Hepatocyte (in vitro differentiated cells): ENCODE results near the gene KRTAP1-3. TPM values are rescaled to one million over a fixed set of nuclear protein-coding genes. Genes with fewer than 3 reads are reported as not detected.

Experiments used
- DNase-seq: peaks from one replicate; pipeline ENCODE4 v3.0.0-alpha.2; 2016; ENCODE audit warnings: low spot score
- H2AFZ ChIP-seq: fragments of 200-600 bp; sonication (generic); 2 replicates; pipeline ENCODE4 v1.6.0; 2016; ENCODE audit warnings: antibody characterized with exemption, mild to moderate bottlenecking
- H3K27ac ChIP-seq: fragments of 200-600 bp; sonication (generic); 2 replicates; pipeline ENCODE4 v1.5.1; 2016; ENCODE audit warnings: mild to moderate bottlenecking
- H3K27me3 ChIP-seq: fragments of 200-600 bp; sonication (generic); 2 replicates; pipeline ENCODE4 v1.6.1; 2016
- H3K36me3 ChIP-seq: fragments of 200-600 bp; sonication (generic); replicated peaks from 2 replicates; pipeline ENCODE4 v1.5.1; 2016; ENCODE audit warnings: low read depth; ENCODE audit not compliant: insufficient read depth
- H3K4me1 ChIP-seq: fragments of 200-600 bp; sonication (generic); 2 replicates; pipeline ENCODE4 v1.5.1; 2016; ENCODE audit warnings: mild to moderate bottlenecking, moderate library complexity; ENCODE audit not compliant: insufficient read depth
- H3K4me2 ChIP-seq: fragments of 200-600 bp; sonication (generic); 2 replicates; pipeline ENCODE4 v1.6.0; 2016
- H3K4me3 ChIP-seq: fragments of 200-600 bp; sonication (generic); 2 replicates; pipeline ENCODE4 v1.5.1; 2016; ENCODE audit warnings: mild to moderate bottlenecking
- H3K79me2 ChIP-seq: fragments of 200-600 bp; sonication (generic); 2 replicates; pipeline ENCODE4 v1.6.0; 2017; ENCODE audit warnings: mild to moderate bottlenecking
- H3K9me2 ChIP-seq: fragments of 200-600 bp; sonication (generic); replicated peaks from 2 replicates; pipeline ENCODE4 v1.6.0; 2017; ENCODE audit warnings: mild to moderate bottlenecking; ENCODE audit not compliant: insufficient read depth
- H3K9me3 ChIP-seq: fragments of 200-600 bp; sonication (generic); 2 replicates; pipeline ENCODE4 v1.5.1; 2016; ENCODE audit warnings: low read depth, mild to moderate bottlenecking
- H4K20me1 ChIP-seq: fragments of 200-600 bp; sonication (generic); 2 replicates; pipeline ENCODE4 v1.6.0; 2016; ENCODE audit warnings: mild to moderate bottlenecking; ENCODE audit not compliant: insufficient read depth, poor library complexity, severe bottlenecking
- EZH2 ChIP-seq: fragments of 200-600 bp; sonication (generic); IDR thresholded peaks from 2 replicates; pipeline ENCODE4 v1.6.1; 2016; ENCODE audit warnings: antibody characterized with exemption, mild to moderate bottlenecking, borderline replicate concordance
- EZH2phosphoT487 ChIP-seq: fragments of 200-600 bp; sonication (generic); IDR thresholded peaks from one replicate; pipeline ENCODE4 v1.6.1; 2018; ENCODE audit warnings: antibody characterized with exemption, mild to moderate bottlenecking, low read depth, moderate library complexity; ENCODE audit not compliant: unreplicated experiment, severe bottlenecking
- WGBS: methylation state at CpG from one replicate; pipeline ENCODE4 v1.1.6; 2016; ENCODE audit warnings: low lambda C conversion rate; ENCODE audit errors: missing lambda C conversion rate; 5-methylcytosine and 5-hydroxymethylcytosine counted together
- polyA plus RNA-seq: library from polyadenylated mRNA; unstranded; fragments of >200 nt; fragmentation: Nextera tagmentation; extraction: Ambion mirVana; gene quantifications from 2 replicates; pipeline ENCODE4 v1.2.1, GENCODE V29; 2016
- total RNA-seq: library from RNA; depleted of rRNA; stranded (reverse); fragments of >200 nt; gene quantifications from 2 replicates; pipeline ENCODE4 v1.2.3, GENCODE V29; 2014
- TF ChIP-seq, protein P1 (sequence below): fragments of 200-600 bp; sonication (generic); IDR thresholded peaks from 2 replicates; pipeline ENCODE4 v1.5.1; 2016; ENCODE audit warnings: antibody characterized with exemption, mild to moderate bottlenecking; ENCODE audit not compliant: poor library complexity

KRTAP1-3 gene
- total and polyA plus RNA-seq, 2 experiments from 2014 or later: not detected

DNA sequence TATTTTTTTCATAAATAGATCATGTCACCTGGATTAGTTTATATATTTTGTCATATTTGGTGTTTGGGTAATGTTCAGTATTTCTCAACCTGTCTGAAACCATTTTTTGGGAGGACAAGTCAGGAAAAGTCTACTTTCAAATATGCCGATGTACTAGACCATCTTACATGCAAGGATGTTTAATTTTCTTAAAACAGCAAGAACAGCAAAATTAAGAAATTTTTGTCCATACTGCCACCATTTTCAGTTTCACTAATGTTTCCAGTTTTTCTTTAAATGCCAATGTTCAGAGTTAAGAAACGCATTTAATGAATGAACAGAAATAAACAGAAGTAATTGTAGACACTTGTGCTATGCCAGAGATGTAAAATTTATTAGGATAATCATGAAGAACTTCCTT, 41.6 kb downstream of the KRTAP1-3 start:
- 94% methylated on average over 2 of the region's 2 CpGs for WGBS
- Histone ChIP-seq H4K20me1 (no peaks in the 10 kb centered on the region), H3K4me3 (no peak overlapping the region), H3K9me3 (no peaks in the 10 kb centered on the region), H3K4me1 (no peaks in the 10 kb centered on the region), H2AFZ (no peak overlapping the region), H3K27me3 (peaks cover 4% of the 10 kb centered on the region), H3K79me2 (no peaks in the 10 kb centered on the region), H3K27ac (no peak overlapping the region), H3K36me3 (no peaks in the 10 kb centered on the region), H3K4me2 (no peak overlapping the region), H3K9me2 (no peaks in the 10 kb centered on the region)
- TF ChIP-seq EZH2phosphoT487 (no peak), EZH2 (no peak)
- TF ChIP-seq, protein P1, sequence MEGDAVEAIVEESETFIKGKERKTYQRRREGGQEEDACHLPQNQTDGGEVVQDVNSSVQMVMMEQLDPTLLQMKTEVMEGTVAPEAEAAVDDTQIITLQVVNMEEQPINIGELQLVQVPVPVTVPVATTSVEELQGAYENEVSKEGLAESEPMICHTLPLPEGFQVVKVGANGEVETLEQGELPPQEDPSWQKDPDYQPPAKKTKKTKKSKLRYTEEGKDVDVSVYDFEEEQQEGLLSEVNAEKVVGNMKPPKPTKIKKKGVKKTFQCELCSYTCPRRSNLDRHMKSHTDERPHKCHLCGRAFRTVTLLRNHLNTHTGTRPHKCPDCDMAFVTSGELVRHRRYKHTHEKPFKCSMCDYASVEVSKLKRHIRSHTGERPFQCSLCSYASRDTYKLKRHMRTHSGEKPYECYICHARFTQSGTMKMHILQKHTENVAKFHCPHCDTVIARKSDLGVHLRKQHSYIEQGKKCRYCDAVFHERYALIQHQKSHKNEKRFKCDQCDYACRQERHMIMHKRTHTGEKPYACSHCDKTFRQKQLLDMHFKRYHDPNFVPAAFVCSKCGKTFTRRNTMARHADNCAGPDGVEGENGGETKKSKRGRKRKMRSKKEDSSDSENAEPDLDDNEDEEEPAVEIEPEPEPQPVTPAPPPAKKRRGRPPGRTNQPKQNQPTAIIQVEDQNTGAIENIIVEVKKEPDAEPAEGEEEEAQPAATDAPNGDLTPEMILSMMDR: no peak
- no peak for DNase-seq

DNA sequence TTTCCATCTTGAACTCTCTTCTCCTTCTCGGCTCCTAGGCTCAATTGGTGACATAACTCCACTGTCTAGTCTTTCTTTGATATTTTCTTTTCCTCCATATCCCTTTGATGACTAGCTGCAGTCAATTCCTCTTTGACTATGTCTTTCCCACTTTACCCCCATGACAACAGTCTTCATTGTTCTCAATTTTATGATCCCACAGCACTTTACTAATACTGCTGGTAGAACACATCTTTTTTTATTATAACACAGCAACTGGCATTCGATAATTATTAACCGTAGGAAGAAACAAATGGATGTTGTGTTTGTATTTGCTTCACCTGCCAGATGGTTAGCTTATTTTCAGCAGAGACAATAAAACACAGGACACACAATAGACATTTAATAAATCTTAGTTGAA, 42.0 kb downstream of the KRTAP1-3 start:
- DNase-seq: no peak
- H3K4me2 ChIP-seq: no peak overlapping the region
- no peaks in the 10 kb centered on the region for H3K4me1 ChIP-seq
- H3K9me2 ChIP-seq: no peaks in the 10 kb centered on the region
- H3K36me3 ChIP-seq: no peaks in the 10 kb centered on the region
- no peaks in the 10 kb centered on the region for H3K79me2 ChIP-seq
- H2AFZ ChIP-seq: no peak overlapping the region
- no peak overlapping the region for H3K27ac ChIP-seq
- H3K27me3 ChIP-seq: peaks cover 3% of the 10 kb centered on the region
- WGBS: 89% methylated on average over 3 of the region's 3 CpGs
- no peaks in the 10 kb centered on the region for H4K20me1 ChIP-seq
- TF ChIP-seq EZH2: no peak
- TF ChIP-seq, protein P1: no peak
- no peak overlapping the region for H3K4me3 ChIP-seq
- no peaks in the 10 kb centered on the region for H3K9me3 ChIP-seq

DNA sequence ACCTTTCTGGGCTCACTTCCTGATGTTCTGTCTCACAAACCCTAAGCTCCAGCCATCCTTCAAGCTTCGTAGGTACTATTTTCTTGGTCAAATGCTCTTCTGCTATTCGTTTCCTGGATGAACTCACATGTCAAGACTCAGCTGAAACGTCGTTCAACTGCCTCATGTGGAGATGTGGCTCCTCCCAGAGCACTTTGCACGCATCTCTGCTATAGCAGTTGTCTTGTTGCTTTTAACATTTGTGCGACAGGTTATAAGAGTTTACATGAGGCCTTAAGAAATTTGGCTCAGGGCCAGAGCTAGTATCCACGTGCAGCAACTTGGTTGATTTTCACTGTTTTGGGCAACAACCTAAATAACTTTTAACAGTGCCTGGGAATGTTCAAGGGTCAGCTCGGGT, 47.8 kb downstream of the KRTAP1-3 start:
- no peaks in the 10 kb centered on the region for H3K4me1 ChIP-seq
- H3K9me2 ChIP-seq: no peaks in the 10 kb centered on the region
- no peak overlapping the region for H3K4me2 ChIP-seq
- H2AFZ ChIP-seq: no peak overlapping the region
- no peaks in the 10 kb centered on the region for H3K27me3 ChIP-seq
- H3K27ac ChIP-seq: no peak overlapping the region
- no peaks in the 10 kb centered on the region for H3K9me3 ChIP-seq
- no peak overlapping the region for H3K4me3 ChIP-seq
- no peaks in the 10 kb centered on the region for H3K79me2 ChIP-seq
- WGBS: 77% methylated on average over 8 of the region's 8 CpGs
- TF ChIP-seq, protein P1: no peak
- TF ChIP-seq EZH2 (no peak), EZH2phosphoT487 (no peak)
- no peaks in the 10 kb centered on the region for H3K36me3 ChIP-seq
- no peak for DNase-seq
- H4K20me1 ChIP-seq: no peaks in the 10 kb centered on the region

DNA sequence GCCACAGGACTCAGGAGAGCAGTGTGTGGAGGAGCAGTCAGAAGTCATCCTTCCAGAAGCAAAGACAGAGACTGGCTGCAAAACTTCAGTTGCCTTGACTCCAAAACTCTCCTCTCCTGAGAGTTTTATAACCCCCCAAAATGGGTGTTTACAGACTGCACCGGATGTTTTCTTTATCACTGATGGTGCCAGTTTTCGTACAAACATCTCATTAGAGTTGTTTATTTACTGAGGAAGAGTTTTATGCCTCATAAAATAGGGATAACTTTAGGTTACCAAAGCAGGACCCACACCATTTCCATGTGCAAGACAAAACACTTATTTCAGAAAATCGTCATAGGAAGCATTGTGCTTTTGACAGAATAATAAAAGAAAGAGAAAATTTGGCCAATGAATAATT, 50.4 kb downstream of the KRTAP1-3 start, which contains the start of gene KRT40:
TSS of gene KRT40 (minus strand) at position 101 of the 400 bp plus-strand sequence. CDS start at position 48, 53 bp downstream.
- no peaks in the 10 kb centered on the region for H3K9me3 ChIP-seq
- H2AFZ ChIP-seq: no peak within 1 kb of the TSS
- WGBS: 59% methylated on average over 3 of the region's 3 CpGs
- no peak within 1 kb of the TSS for H3K27ac ChIP-seq
- TF ChIP-seq, protein P1: no peak
- TF ChIP-seq EZH2 (no peak), EZH2phosphoT487 (no peak)
- no peak within 1 kb of the TSS for H3K4me3 ChIP-seq
- H3K27me3 ChIP-seq: no peaks in the 10 kb centered on the region
- DNase-seq: no peak
- H3K4me1 ChIP-seq: peaks cover 6% of the 10 kb centered on the region
- H3K79me2 ChIP-seq: no peaks in the 10 kb centered on the region
- H4K20me1 ChIP-seq: no peaks in the 10 kb centered on the region
- no peaks in the 10 kb centered on the region for H3K36me3 ChIP-seq
- no peak within 1 kb of the TSS for H3K4me2 ChIP-seq
- no peaks in the 10 kb centered on the region for H3K9me2 ChIP-seq
